ENCODE data around the gene PPP5C. TPM values are rescaled to one million over a fixed set of nuclear protein-coding genes. Genes with fewer than 3 reads are reported as not detected.

The PPP5C gene
- total and polyA plus RNA-seq, 4 donors, result 19.0 to 50.5 (median 28.3) TPM

- TF ChIP-seq YY1 (IDR thresholded peaks at IDR 0.05) (no peak), HNF4A (conservative IDR thresholded peaks at IDR 0.05) (no peak), JUND (IDR thresholded peaks at IDR 0.05) (no peak), SP1 (IDR thresholded peaks at IDR 0.05) (no peak), HNF4G (IDR thresholded peaks at IDR 0.05) (no peak), MAX (IDR thresholded peaks at IDR 0.05) (no peak)
These were observed 36.4 kb downstream of the PPP5C start (continued) for GRCh38 chr19:46383171-46383815.

GRCh38 chr19:46383846-46384245, 37.0 kb downstream of the PPP5C start:
- H3K27me3 ChIP-seq (ENCODE audit: control insufficient read depth in 4 of 4, insufficient read depth in 4 of 4, low read length in 3 of 4), result no peaks in the 10 kb centered on the region
- TF ChIP-seq TAF1 (conservative IDR thresholded peaks at IDR 0.05) (no peak), GABPA (IDR thresholded peaks at IDR 0.05 in 1 of 2, conservative IDR thresholded peaks at IDR 0.05 in 1 of 2) (no peak), NR2F2 (IDR thresholded peaks at IDR 0.05) (no peak), RAD21 (IDR thresholded peaks at IDR 0.05) (no peak), HNF4G (IDR thresholded peaks at IDR 0.05) (no peak), HNF4A (conservative IDR thresholded peaks at IDR 0.05) (no peak), YY1 (IDR thresholded peaks at IDR 0.05) (no peak), RXRA (IDR thresholded peaks at IDR 0.05) (no peak), ATF3 (IDR thresholded peaks at IDR 0.05) (no peak), REST (IDR thresholded peaks at IDR 0.05) (no peak), CTCF (IDR thresholded peaks at IDR 0.05; ENCODE audit: low read depth, low read length, missing input control) (no peak), FOXA1 (IDR thresholded peaks at IDR 0.05) (no peak), ZBTB33 (IDR thresholded peaks at IDR 0.05) (no peak), FOXA2 (IDR thresholded peaks at IDR 0.05) (no peak), JUND (IDR thresholded peaks at IDR 0.05) (no peak)
- H3K9me3 ChIP-seq (ENCODE audit: control insufficient read depth in 4 of 4, low read length in 3 of 4), result no peaks in the 10 kb centered on the region
- no peak for DNase-seq (ENCODE audit: low spot score)
- 93% methylated on average over 7 of the region's 7 CpGs for WGBS
- H3K36me3 ChIP-seq (ENCODE audit: control insufficient read depth in 4 of 4, insufficient read depth in 3 of 4, low read depth in 1 of 4, low read length in 3 of 4), result peaks cover 8 to 37% (median 32%) of the 10 kb centered on the region in 4 donors
- peaks cover 0 to 5% (median 3%) of the 10 kb centered on the region in 4 donors for H3K4me1 ChIP-seq (ENCODE audit: control insufficient read depth in 4 of 4, insufficient read depth in 4 of 4, low read length in 3 of 4)
- H3K27ac ChIP-seq (ENCODE audit: low read depth in 1 of 2, low read length in 2 of 2), result no peak overlapping the region
- no peak overlapping the region for H3K9ac ChIP-seq (ENCODE audit: low read depth in 1 of 2, low read length in 2 of 2)
- H3K4me3 ChIP-seq (ENCODE audit: low read depth in 1 of 3, low read length in 3 of 3), result no peak overlapping the region

Data from liver (tissue), 9 donors.